Calu3 (cell line): ENCODE data around the gene ZBTB20. TPM values are rescaled to one million over a fixed set of nuclear protein-coding genes. Genes with fewer than 3 reads are reported as not detected.

Experiments used
- BruUV-seq: library from RNA; stranded (reverse); fragments of 400-500 nt; replicated peaks from 2 replicates; lab custom pipeline; 2021; lab: Mats Ljungman, UMichigan
- CTCF ChIA-PET: fragments of 300-600 bp; sonication (Branson Sonifier 250); formaldehyde crosslinking; loops from one replicate; lab custom pipeline; 2022; ENCODE audit warnings: antibody characterized with exemption; lab: Charles Lee
- DNase-seq: peaks from one replicate; pipeline ENCODE4 v3.0.0; 2022
- H3K27ac Mint-ChIP-seq: one replicate; pipeline ENCODE4 v1.8.0; 2022; ENCODE audit warnings: mixed read lengths; ENCODE audit not compliant: unreplicated experiment
- H3K27me3 Mint-ChIP-seq: one replicate; pipeline ENCODE4 v1.8.0; 2022; ENCODE audit warnings: mixed read lengths; ENCODE audit not compliant: unreplicated experiment
- H3K36me3 Mint-ChIP-seq: one replicate; pipeline ENCODE4 v1.8.0; 2022; ENCODE audit warnings: mild to moderate bottlenecking, moderate library complexity, mixed read lengths; ENCODE audit not compliant: insufficient read depth, unreplicated experiment
- H3K4me1 Mint-ChIP-seq: one replicate; pipeline ENCODE4 v1.8.0; 2022; ENCODE audit warnings: mild to moderate bottlenecking, low read depth, mixed read lengths; ENCODE audit not compliant: unreplicated experiment
- H3K4me3 Mint-ChIP-seq: one replicate; pipeline ENCODE4 v1.8.0; 2022; ENCODE audit warnings: mild to moderate bottlenecking, low read depth, moderate library complexity, mixed read lengths; ENCODE audit not compliant: unreplicated experiment
- H3K9me3 Mint-ChIP-seq: one replicate; pipeline ENCODE4 v1.8.0; 2022; ENCODE audit warnings: low read depth, mixed read lengths; ENCODE audit not compliant: unreplicated experiment
- CTCF ChIP-seq: fragments of 200-600 bp; IDR thresholded peaks from one replicate; pipeline ENCODE4 v1.8.0; 2022; ENCODE audit warnings: antibody characterized with exemption; ENCODE audit not compliant: unreplicated experiment
- intact Hi-C: fragments of 100-400 bp; cut with micrococcal nuclease; formaldehyde crosslinking; loops from one replicate; pipeline ENCODE4 v1.10.0; 2022; ENCODE audit not compliant: unreplicated experiment
- total RNA-seq: library from RNA; stranded (reverse); gene quantifications from 2 replicates; pipeline ENCODE4 v1.2.3, GENCODE V29; 2022

The ZBTB20 gene
- total RNA-seq, 1 experiment from 2014 or later, result 24.1 TPM

- Mint-ChIP-seq H3K9me3 (no peaks in the 10 kb centered on the region), H3K27ac (no peak overlapping the region), H3K36me3 (no peaks in the 10 kb centered on the region), H3K27me3 (no peaks in the 10 kb centered on the region), H3K4me1 (no peaks in the 10 kb centered on the region), H3K4me3 (no peak overlapping the region)
- TF ChIP-seq CTCF, result no peak
- no peak for DNase-seq
- CTCF ChIA-PET, result no interaction called here
- intact Hi-C loops, result no loop called here
- no TSS peak for BruUV-seq
These were observed 275.0 kb downstream of the ZBTB20 start for GRCh38 chr3:114872050-114872449.

DNA sequence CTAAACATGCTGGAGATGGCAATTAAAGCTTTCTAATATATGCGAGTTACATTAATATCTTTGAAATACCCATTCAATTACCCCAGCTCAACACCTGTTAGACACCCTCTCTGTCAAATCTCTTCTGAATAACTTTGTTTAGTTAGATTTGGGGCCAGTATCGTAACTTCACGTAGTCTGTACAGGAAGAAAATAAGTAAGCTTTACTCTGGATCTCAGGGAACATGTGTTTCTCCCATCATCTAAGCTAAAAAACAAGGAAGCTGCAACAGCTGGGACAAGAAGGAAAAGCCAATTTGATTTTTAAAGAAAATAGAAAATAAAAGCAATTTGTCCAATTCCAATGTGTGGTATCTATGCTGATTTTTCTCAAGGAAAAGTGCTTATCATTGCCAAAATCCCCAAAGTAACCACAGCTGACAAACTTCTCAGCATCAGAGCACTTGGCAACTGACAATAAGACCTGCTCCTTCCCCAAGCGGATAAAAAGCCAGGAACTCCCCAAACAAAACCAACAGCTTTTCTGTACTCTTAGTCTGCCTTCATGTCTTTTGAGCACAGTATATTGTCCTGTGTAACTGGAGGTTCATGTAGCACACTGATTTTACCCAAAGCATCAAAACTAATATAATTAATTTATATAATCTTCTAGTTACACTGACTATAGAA is 279.1 kb downstream of the ZBTB20 start:
- H3K4me1 Mint-ChIP-seq, result no peaks in the 10 kb centered on the region
- no peak overlapping the region for H3K4me3 Mint-ChIP-seq
- CTCF ChIA-PET, result no interaction called here
- intact Hi-C loops, result no loop called here
- DNase-seq, result no peak
- H3K27ac Mint-ChIP-seq, result no peak overlapping the region
- TF ChIP-seq CTCF, result no peak
- no TSS peak for BruUV-seq
- no peaks in the 10 kb centered on the region for H3K36me3 Mint-ChIP-seq
- no peaks in the 10 kb centered on the region for H3K27me3 Mint-ChIP-seq
- H3K9me3 Mint-ChIP-seq, result no peaks in the 10 kb centered on the region

DNA sequence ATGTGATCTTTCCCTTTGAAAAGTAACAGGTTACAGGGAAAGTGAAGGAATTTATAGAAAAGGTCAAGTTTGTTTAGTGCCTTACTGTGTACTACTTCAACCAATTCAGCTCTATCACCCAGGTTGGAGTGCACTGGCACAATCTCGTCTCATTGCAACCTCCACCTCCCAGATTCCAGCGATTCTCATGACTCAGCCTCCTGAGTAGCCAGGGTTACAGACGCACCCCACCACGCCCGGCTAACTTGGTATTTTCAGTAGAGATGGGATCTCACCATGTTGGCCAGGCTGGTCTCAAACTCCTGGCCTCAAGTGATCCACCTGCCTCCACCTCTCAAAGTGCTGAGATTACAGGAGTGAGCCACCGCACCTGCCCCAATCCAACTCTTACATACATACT is 279.7 kb downstream of the ZBTB20 start:
- CTCF ChIA-PET, result no interaction called here

DNA sequence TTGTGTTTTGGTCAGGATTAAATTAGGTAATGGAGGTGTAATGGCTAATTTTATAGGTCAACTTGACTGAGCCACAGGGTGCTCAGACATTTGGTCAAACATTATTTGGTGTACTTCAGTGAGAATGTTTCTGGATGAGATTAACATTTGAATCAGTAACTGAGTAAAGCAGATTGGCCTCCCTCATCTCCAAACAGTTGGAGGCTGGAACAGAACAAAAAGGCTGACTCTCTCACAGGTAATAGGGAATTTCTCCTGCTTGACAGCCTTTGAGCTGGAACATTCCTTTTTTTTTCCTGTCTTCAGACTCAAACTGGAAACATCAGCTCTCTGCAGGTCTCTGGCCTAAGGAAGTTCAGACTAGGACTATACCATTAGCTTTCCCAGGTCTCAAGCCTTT is 280.7 kb downstream of the ZBTB20 start:
- CTCF ChIA-PET, result no interaction called here
- H3K36me3 Mint-ChIP-seq, result no peaks in the 10 kb centered on the region
- no peak for TF ChIP-seq CTCF
- H3K9me3 Mint-ChIP-seq, result no peaks in the 10 kb centered on the region
- H3K27ac Mint-ChIP-seq, result no peak overlapping the region
- H3K4me1 Mint-ChIP-seq, result no peaks in the 10 kb centered on the region
- DNase-seq, result no peak
- no peak overlapping the region for H3K4me3 Mint-ChIP-seq
- H3K27me3 Mint-ChIP-seq, result no peaks in the 10 kb centered on the region
- BruUV-seq, result no TSS peak
- intact Hi-C loops, result no loop called here

More for the DNA sequence above, 279.7 kb downstream of the ZBTB20 start:
- no peaks in the 10 kb centered on the region for H3K36me3 Mint-ChIP-seq
- TF ChIP-seq CTCF, result no peak
- no peak overlapping the region for H3K4me3 Mint-ChIP-seq
- H3K4me1 Mint-ChIP-seq, result no peaks in the 10 kb centered on the region
- H3K27ac Mint-ChIP-seq, result no peak overlapping the region
- no peak for DNase-seq
- no TSS peak for BruUV-seq
- H3K9me3 Mint-ChIP-seq, result no peaks in the 10 kb centered on the region
- H3K27me3 Mint-ChIP-seq, result no peaks in the 10 kb centered on the region
- intact Hi-C loops, result no loop called here
